ENCODE data around the gene TMEM11.

DNA sequence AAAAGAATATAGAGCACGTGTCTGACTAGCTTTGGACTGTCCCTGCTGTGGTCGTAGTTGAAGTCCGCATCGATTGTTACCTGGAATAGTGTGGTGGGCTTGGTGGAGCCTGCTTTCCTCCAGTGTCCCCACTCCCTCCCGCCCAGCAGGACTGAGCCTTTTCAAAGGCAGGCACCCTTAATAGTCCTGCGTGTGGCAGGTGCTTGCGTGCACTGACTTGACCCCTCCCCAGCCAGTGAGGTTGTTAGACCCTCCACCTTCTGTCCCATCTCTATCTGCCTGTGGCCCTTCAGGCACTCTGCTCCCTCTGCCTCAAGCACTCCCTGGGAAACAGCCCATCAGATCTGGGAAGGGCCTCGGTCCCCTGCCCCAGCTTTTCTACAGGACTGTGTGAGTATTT is 36.6 kb downstream of the TMEM11 start:
- TF ChIP-seq, protein P1, sequence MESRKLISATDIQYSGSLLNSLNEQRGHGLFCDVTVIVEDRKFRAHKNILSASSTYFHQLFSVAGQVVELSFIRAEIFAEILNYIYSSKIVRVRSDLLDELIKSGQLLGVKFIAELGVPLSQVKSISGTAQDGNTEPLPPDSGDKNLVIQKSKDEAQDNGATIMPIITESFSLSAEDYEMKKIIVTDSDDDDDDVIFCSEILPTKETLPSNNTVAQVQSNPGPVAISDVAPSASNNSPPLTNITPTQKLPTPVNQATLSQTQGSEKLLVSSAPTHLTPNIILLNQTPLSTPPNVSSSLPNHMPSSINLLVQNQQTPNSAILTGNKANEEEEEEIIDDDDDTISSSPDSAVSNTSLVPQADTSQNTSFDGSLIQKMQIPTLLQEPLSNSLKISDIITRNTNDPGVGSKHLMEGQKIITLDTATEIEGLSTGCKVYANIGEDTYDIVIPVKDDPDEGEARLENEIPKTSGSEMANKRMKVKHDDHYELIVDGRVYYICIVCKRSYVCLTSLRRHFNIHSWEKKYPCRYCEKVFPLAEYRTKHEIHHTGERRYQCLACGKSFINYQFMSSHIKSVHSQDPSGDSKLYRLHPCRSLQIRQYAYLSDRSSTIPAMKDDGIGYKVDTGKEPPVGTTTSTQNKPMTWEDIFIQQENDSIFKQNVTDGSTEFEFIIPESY (IDR thresholded peaks at IDR 0.05): no peak
- TF ChIP-seq, protein P2, sequence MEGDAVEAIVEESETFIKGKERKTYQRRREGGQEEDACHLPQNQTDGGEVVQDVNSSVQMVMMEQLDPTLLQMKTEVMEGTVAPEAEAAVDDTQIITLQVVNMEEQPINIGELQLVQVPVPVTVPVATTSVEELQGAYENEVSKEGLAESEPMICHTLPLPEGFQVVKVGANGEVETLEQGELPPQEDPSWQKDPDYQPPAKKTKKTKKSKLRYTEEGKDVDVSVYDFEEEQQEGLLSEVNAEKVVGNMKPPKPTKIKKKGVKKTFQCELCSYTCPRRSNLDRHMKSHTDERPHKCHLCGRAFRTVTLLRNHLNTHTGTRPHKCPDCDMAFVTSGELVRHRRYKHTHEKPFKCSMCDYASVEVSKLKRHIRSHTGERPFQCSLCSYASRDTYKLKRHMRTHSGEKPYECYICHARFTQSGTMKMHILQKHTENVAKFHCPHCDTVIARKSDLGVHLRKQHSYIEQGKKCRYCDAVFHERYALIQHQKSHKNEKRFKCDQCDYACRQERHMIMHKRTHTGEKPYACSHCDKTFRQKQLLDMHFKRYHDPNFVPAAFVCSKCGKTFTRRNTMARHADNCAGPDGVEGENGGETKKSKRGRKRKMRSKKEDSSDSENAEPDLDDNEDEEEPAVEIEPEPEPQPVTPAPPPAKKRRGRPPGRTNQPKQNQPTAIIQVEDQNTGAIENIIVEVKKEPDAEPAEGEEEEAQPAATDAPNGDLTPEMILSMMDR (IDR thresholded peaks at IDR 0.05; ENCODE audit: low read depth, low read length, missing input control): no peak
- TF ChIP-seq JUND (IDR thresholded peaks at IDR 0.05) (no peak), RAD21 (IDR thresholded peaks at IDR 0.05) (no peak), YY1 (IDR thresholded peaks at IDR 0.05) (no peak)

All from liver (tissue), 3 donors.